MCF 10A (cell line): ENCODE data around the gene MOB3B. TPM values are rescaled to one million over a fixed set of nuclear protein-coding genes. Genes with fewer than 3 reads are reported as not detected.
A peak's percentile ranks its signal among the peaks of the same experiment; 100 is the strongest.

Experiments used
- BruUV-seq: library from RNA; stranded (reverse); fragments of 400-500 nt; replicated peaks from 2 replicates; lab custom pipeline; 2021; lab: Mats Ljungman, UMichigan
- CTCF ChIA-PET: fragments of 300-600 bp; sonication (Branson Sonifier 250); formaldehyde crosslinking; extraction: SDS; loops from one replicate; lab custom pipeline; 2021; ENCODE audit warnings: antibody characterized with exemption, inconsistent platforms; lab: Yijun Ruan, JAX
- POLR2A ChIA-PET: fragments of 300-600, 350-650 bp; sonication (Branson Sonifier 250); formaldehyde crosslinking; extraction: SDS; loops from one replicate; lab custom pipeline; 2020; ENCODE audit warnings: antibody characterized with exemption, inconsistent platforms; lab: Yijun Ruan, JAX
- DNase-seq: peaks from one replicate; pipeline ENCODE4 v3.0.0-alpha.2; 2018; ENCODE audit not compliant: unreplicated experiment
- H3K27ac Mint-ChIP-seq: one replicate; pipeline ENCODE4 v1.8.0; 2022; ENCODE audit warnings: mild to moderate bottlenecking, low read depth, mixed read lengths; ENCODE audit not compliant: unreplicated experiment
- H3K27me3 Mint-ChIP-seq: one replicate; pipeline ENCODE4 v1.8.0; 2022; ENCODE audit warnings: mixed read lengths; ENCODE audit not compliant: insufficient read depth, unreplicated experiment
- H3K36me3 Mint-ChIP-seq: one replicate; pipeline ENCODE4 v1.8.0; 2022; ENCODE audit warnings: mild to moderate bottlenecking, moderate library complexity, mixed read lengths; ENCODE audit not compliant: insufficient read depth, unreplicated experiment
- H3K4me1 Mint-ChIP-seq: one replicate; pipeline ENCODE4 v1.8.0; 2022; ENCODE audit warnings: mixed read lengths; ENCODE audit not compliant: insufficient read depth, unreplicated experiment
- H3K4me3 Mint-ChIP-seq: one replicate; pipeline ENCODE4 v1.8.0; 2022; ENCODE audit warnings: mild to moderate bottlenecking, moderate library complexity, mixed read lengths; ENCODE audit not compliant: unreplicated experiment
- H3K9me3 Mint-ChIP-seq: one replicate; pipeline ENCODE4 v1.8.0; 2022; ENCODE audit warnings: mixed read lengths; ENCODE audit not compliant: unreplicated experiment
- CTCF ChIP-seq: fragments of 200-600 bp; IDR thresholded peaks from one replicate; pipeline ENCODE4 v1.8.0; 2022; ENCODE audit warnings: antibody characterized with exemption, mild to moderate bottlenecking; ENCODE audit not compliant: unreplicated experiment
- intact Hi-C: fragments of 100-400 bp; cut with micrococcal nuclease; formaldehyde crosslinking; loops from 2 replicates; pipeline ENCODE4 v1.14.1; 2022
- total RNA-seq: library from RNA; stranded (reverse); gene quantifications from 2 replicates; pipeline ENCODE4 v1.2.3, GENCODE V29; 2022

Gene MOB3B
- total RNA-seq, 1 experiment from 2014 or later = 3.7 TPM

GRCh38 chr9:27425827-27426510 is 103.6 kb downstream of the MOB3B start:
- peaks cover 52% of the 10 kb centered on the region for H3K4me1 Mint-ChIP-seq
- intact Hi-C loops = loop anchor here (5.0 kb wide), 1 partner anchor 101 kb away; the partner anchor contains the start of gene MOB3B
- POLR2A ChIA-PET = interaction anchor here (0.6 to 2.2 kb wide), 14 partner anchors 8 to 203 kb away, joined by 3 to 9 read pairs (median 4); partner anchors contain the start of gene MOB3B

DNA sequence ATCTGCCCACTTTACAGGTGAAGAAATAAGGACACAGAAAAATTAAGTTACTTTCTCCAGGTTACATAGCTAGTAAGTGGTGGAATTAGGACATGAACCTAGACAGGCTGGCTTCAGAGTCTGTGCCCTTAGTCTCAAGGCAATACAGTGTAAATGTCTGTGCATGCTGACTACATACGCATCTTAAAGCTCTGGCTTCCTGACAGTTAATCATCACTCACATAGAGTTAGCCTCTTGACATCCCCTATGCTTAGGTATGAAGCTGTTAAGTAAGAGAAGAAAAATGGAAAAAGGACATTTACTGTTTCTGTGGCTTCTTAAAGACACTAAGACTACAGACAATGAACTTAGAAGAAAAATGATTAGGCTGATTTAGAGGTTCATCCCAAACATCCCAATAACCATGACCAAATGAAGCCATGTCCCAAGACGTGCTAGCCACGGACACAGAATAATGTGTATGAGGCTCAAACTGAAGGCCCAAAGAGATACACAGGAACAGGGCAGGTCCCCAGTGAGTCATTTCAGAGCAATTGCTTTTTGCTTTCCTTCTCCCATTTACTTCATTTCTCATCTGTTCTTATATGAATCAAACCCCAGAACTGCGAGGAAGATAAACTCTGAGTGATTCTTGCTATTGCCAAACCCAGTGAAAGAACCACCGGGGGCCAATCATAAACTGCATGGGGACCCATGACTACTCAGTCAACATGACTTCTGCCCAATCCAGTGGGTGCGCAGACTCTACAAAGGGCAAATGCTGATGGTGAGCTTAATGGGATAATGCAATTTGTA is 105.5 kb downstream of the MOB3B start:
- Mint-ChIP-seq H3K4me3 (no peak overlapping the region), H3K4me1 (peaks cover 52% of the 10 kb centered on the region), H3K36me3 (no peaks in the 10 kb centered on the region), H3K9me3 (no peaks in the 10 kb centered on the region), H3K27me3 (no peaks in the 10 kb centered on the region), H3K27ac (peak overlapping the region; percentile 56)
- ChIA-PET CTCF (interaction anchor here (0.6 to 1.3 kb wide), 5 partner anchors 11 to 94 kb away, joined by 3 to 4 read pairs (median 3); no protein-coding TSS in a partner anchor), POLR2A (interaction anchor here (0.7 to 1.7 kb wide), 5 partner anchors 16 to 105 kb away, joined by 3 to 8 read pairs (median 4); partner anchors contain the start of gene MOB3B)
- BruUV-seq = no TSS peak
- no peak for DNase-seq
- no peak for TF ChIP-seq CTCF
- intact Hi-C loops = no loop called here

More at GRCh38 chr9:27425827-27426510, 103.6 kb downstream of the MOB3B start:
- DNase-seq = no peak
- Mint-ChIP-seq H3K27ac (peak overlapping the region; percentile 92), H3K9me3 (no peaks in the 10 kb centered on the region), H3K36me3 (no peaks in the 10 kb centered on the region), H3K27me3 (no peaks in the 10 kb centered on the region), H3K4me3 (no peak overlapping the region)
- BruUV-seq = no TSS peak
- no peak for TF ChIP-seq CTCF
- CTCF ChIA-PET = no interaction called here

GRCh38 chr9:27422279-27422834 is 107.3 kb downstream of the MOB3B start:
- H3K4me3 Mint-ChIP-seq = no peak overlapping the region
- no TSS peak for BruUV-seq
- H3K27me3 Mint-ChIP-seq = no peaks in the 10 kb centered on the region
- ChIA-PET POLR2A (interaction anchor here (0.9 to 2.9 kb wide), 5 partner anchors 14 to 117 kb away, joined by 3 to 14 read pairs (median 4); no protein-coding TSS in a partner anchor), CTCF (interaction anchor here (0.7 to 1.2 kb wide), 2 partner anchors 51 to 153 kb away, joined by 3 read pairs; no protein-coding TSS in a partner anchor)
- intact Hi-C loops = no loop called here
- H3K27ac Mint-ChIP-seq = no peak overlapping the region
- no peaks in the 10 kb centered on the region for H3K9me3 Mint-ChIP-seq
- DNase-seq = no peak
- H3K4me1 Mint-ChIP-seq = peaks cover 44% of the 10 kb centered on the region
- TF ChIP-seq CTCF = no peak
- no peaks in the 10 kb centered on the region for H3K36me3 Mint-ChIP-seq
